Colonic mucosa (tissue), 4 donors: ENCODE data around the gene LIN28B. TPM values are rescaled to one million over a fixed set of nuclear protein-coding genes. Genes with fewer than 3 reads are reported as not detected.
"Not testable (repeated sequence)": the region's sequence is repeated elsewhere in the genome, so short reads cannot be mapped to it uniquely, and the experiment has no call there.

Experiments used
- DNase-seq: peaks from one replicate; pipeline ENCODE4 v3.0.0-alpha.2; 2020
- H3K27ac ChIP-seq: fragments of 200-600 bp; one replicate; pipeline ENCODE4 v1.8.0; 2021
- H3K27me3 ChIP-seq: fragments of 200-600 bp; one replicate; pipeline ENCODE4 v1.8.0; 2021
- H3K36me3 ChIP-seq: fragments of 200-600 bp; one replicate; pipeline ENCODE4 v1.8.0; 2021
- H3K4me1 ChIP-seq: fragments of 200-600 bp; one replicate; pipeline ENCODE4 v1.8.0; 2021; ENCODE audit warnings: mild to moderate bottlenecking
- H3K4me3 ChIP-seq: fragments of 200-600 bp; one replicate; pipeline ENCODE4 v1.8.0; 2021
- H3K9ac ChIP-seq, 2 donors: one replicate each; pipeline ENCODE4 v1.7.0; 2013; ENCODE audit warnings: control low read depth in 2 of 2, low read depth in 2 of 2, low read length in 2 of 2
- H3K9me3 ChIP-seq: fragments of 200-600 bp; one replicate; pipeline ENCODE4 v1.8.0; 2021
- CTCF ChIP-seq: fragments of 200-600 bp; IDR thresholded peaks from one replicate; pipeline ENCODE4 v1.8.0; 2022; ENCODE audit warnings: antibody characterized with exemption, mild to moderate bottlenecking
- intact Hi-C: fragments of 100-400 bp; cut with DNase I; formaldehyde crosslinking; loops from one replicate; pipeline ENCODE4 v1.14.1; 2022
- total RNA-seq, 2 donors: library from RNA; stranded (reverse); fragmentation: NEBNext Ultra II Directional in 1 of 2; extraction: Animal tissue kit (Norgen Biotek cat#: 25700) in 1 of 2; gene quantifications; one replicate each; pipeline ENCODE4 v1.2.1, GENCODE V29; 2021
- donor health status: healthy.
- donor health status: DM: no; HTN: no; CAD: no.
- donor health status: DM: no; HTN: no; CAD: no.

The LIN28B gene
- total RNA-seq, 2 donors from 2014 or later: 0.12 TPM; not detected in 1

DNA sequence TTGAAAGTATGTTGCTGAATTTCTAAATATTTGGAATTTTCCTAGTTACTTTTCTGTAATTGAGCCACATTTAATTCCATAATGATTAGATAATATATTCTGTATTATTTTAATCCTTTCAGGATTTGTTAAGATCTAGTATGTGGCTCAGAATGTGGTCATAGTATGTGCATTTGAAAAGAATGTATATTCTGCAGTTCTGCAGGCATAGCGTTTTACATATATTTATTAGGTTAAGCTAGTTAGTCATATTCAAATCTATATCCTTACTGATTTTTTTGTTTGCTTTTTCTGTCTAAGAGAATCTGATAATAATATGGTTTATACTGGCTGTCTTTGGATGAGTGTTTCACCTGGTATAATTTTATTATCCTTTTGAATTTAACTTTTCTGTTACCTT is 33.2 kb downstream of the LIN28B start:
- no peaks in the 10 kb centered on the region for H3K27me3 ChIP-seq
- no peak for TF ChIP-seq CTCF
- no peak for DNase-seq
- no peak overlapping the region for H3K27ac ChIP-seq
- no peaks in the 10 kb centered on the region for H3K36me3 ChIP-seq
- no peaks in the 10 kb centered on the region for H3K4me1 ChIP-seq
- H3K9me3 ChIP-seq: no peaks in the 10 kb centered on the region
- H3K4me3 ChIP-seq: no peak overlapping the region
- intact Hi-C loops: no loop called here
- H3K9ac ChIP-seq: no peak overlapping the region

GRCh38 chr6:104991062-104991461 is 34.2 kb downstream of the LIN28B start:
- H3K27me3 ChIP-seq, H3K27ac ChIP-seq, H3K36me3 ChIP-seq, intact Hi-C loops, H3K9me3 ChIP-seq, H3K4me1 ChIP-seq, DNase-seq, H3K4me3 ChIP-seq, H3K9ac ChIP-seq: not testable (repeated sequence)

DNA sequence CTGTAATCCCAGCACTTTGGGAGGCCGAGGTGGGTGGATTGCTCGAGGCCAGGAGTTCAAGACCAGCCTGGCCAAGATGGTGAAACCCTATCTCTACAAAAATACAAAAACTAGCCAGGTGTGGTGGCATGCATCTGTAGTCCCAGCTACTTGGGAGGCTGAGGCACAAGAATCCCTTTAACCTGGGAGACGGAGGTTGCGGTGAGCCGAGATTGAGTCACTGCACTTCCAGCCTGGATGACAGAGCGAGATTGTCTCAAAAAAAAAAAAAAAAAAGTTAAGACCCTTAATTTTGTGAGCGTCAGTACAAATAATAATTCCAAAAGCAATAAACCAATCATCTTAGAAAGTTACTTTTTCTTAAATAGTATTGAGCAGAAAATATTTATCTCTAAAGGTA is 36.7 kb downstream of the LIN28B start:
- DNase-seq, H3K9me3 ChIP-seq, H3K9ac ChIP-seq, H3K27me3 ChIP-seq, H3K27ac ChIP-seq, H3K4me1 ChIP-seq, intact Hi-C loops, H3K36me3 ChIP-seq, H3K4me3 ChIP-seq: not testable (repeated sequence)

- intact Hi-C loops: no loop called here
- no peaks in the 10 kb centered on the region for H3K36me3 ChIP-seq
- H3K9ac ChIP-seq: no peak overlapping the region
- no peak overlapping the region for H3K27ac ChIP-seq
- no peak overlapping the region for H3K4me3 ChIP-seq
- no peaks in the 10 kb centered on the region for H3K9me3 ChIP-seq
- no peaks in the 10 kb centered on the region for H3K27me3 ChIP-seq
- H3K4me1 ChIP-seq: no peaks in the 10 kb centered on the region
- TF ChIP-seq CTCF: no peak
- DNase-seq: no peak
Observed at GRCh38 chr6:104995989-104996617, 39.2 kb downstream of the LIN28B start.

DNA sequence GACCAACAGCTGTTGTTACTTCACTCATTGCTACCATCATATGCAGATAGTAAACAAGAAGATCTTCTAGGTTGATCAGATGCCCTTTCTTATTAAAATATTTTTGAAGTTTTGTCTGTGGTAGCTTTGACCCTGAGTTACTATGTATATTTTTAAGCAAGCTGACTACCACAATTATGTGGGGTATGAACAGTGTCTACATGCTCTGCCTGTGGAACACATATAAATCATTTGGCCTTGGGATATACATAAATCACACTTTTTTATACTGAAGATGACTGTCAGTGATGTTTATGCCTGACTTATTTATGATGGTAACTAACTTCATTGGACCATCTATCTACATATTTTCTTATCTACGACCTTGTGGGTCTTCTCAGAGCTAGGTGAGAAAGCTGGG is 44.2 kb downstream of the LIN28B start:
- no peak overlapping the region for H3K27ac ChIP-seq
- H3K4me3 ChIP-seq: no peak overlapping the region
- intact Hi-C loops: no loop called here
- H3K4me1 ChIP-seq: no peaks in the 10 kb centered on the region
- DNase-seq: no peak
- H3K36me3 ChIP-seq: no peaks in the 10 kb centered on the region
- no peaks in the 10 kb centered on the region for H3K9me3 ChIP-seq
- no peak for TF ChIP-seq CTCF
- no peaks in the 10 kb centered on the region for H3K27me3 ChIP-seq
- H3K9ac ChIP-seq: no peak overlapping the region

DNA sequence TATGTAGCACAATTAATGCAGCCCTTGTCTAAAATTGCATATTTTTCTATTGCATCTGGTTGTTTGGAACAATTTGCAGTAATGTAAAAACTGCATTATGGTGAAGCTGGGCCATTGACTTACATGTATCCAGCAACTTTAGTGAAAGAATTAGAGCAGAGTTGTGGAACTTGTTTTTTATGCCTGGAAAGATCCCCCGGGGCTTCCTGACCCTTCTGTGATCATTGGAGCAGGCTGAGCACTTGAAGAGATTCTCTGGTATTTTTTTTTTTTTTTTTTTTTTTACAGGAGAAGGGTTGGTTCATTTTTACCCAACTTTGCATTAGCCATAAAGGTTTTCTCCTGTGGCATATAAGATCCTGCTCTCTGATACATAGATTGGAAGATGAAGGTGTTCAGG is 45.0 kb downstream of the LIN28B start:
- H3K9ac ChIP-seq: no peak overlapping the region

More for the DNA sequence above, 45.0 kb downstream of the LIN28B start:
- Histone ChIP-seq H3K9me3 (no peaks in the 10 kb centered on the region), H3K36me3 (no peaks in the 10 kb centered on the region), H3K4me1 (no peaks in the 10 kb centered on the region), H3K4me3 (no peak overlapping the region), H3K27me3 (no peaks in the 10 kb centered on the region), H3K27ac (no peak overlapping the region)
- TF ChIP-seq CTCF: no peak
- intact Hi-C loops: no loop called here
- no peak for DNase-seq
